ENCODE results near the gene C1orf35.
"Not testable (repeated sequence)": the region's sequence is repeated elsewhere in the genome, so short reads cannot be mapped to it uniquely, and the experiment has no call there.

C1orf35 gene

GRCh38 chr1:228142701-228143136 lies 39.6 kb upstream of the C1orf35 start:
- no peak for DNase-seq (ENCODE audit: low read depth in 4 of 4, low spot score in 1 of 4)

GRCh38 chr1:228142155-228142691 lies 39.1 kb upstream of the C1orf35 start:
- DNase-seq (ENCODE audit: low read depth in 4 of 4, low spot score in 1 of 4), result no peak

- no peak for DNase-seq (ENCODE audit: low read depth in 4 of 4, low spot score in 1 of 4)
These were observed 38.3 kb upstream of the C1orf35 start for GRCh38 chr1:228141226-228142044.

GRCh38 chr1:228140724-228141225 lies 37.6 kb upstream of the C1orf35 start:
- no peak for DNase-seq (ENCODE audit: low read depth in 4 of 4, low spot score in 1 of 4)

- DNase-seq (ENCODE audit: low read depth in 4 of 4, low spot score in 1 of 4), result peak; percentile 97 to 100 (median 100)
These were observed 37.0 kb upstream of the C1orf35 start, which contains the start of gene GUK1 for GRCh38 chr1:228139931-228140723. Gene GUK1, plus strand, starts transcription at chr1:228140279. Its CDS starts 24 bp downstream, at chr1:228140303.

GRCh38 chr1:228139406-228139930 lies 36.3 kb upstream of the C1orf35 start:
- DNase-seq (ENCODE audit: low read depth in 4 of 4, low spot score in 1 of 4), result no peak

GRCh38 chr1:228136901-228137300 lies 33.8 kb upstream of the C1orf35 start:
- no peak for DNase-seq (ENCODE audit: low read depth in 4 of 4, low spot score in 1 of 4)

- no peak for DNase-seq (ENCODE audit: low read depth in 4 of 4, low spot score in 1 of 4)
These were observed 31.5 kb upstream of the C1orf35 start for GRCh38 chr1:228134591-228134990.

GRCh38 chr1:228131766-228132165 lies 28.6 kb upstream of the C1orf35 start:
- DNase-seq (ENCODE audit: low read depth in 4 of 4, low spot score in 1 of 4), result no peak

- no peak for DNase-seq (ENCODE audit: low read depth in 4 of 4, low spot score in 1 of 4)
These were observed 22.1 kb upstream of the C1orf35 start for GRCh38 chr1:228125185-228125584.

- DNase-seq (ENCODE audit: low read depth in 4 of 4, low spot score in 1 of 4), result no peak
These were observed 20.4 kb upstream of the C1orf35 start for GRCh38 chr1:228123505-228123904.

GRCh38 chr1:228122921-228123441 lies 19.9 kb upstream of the C1orf35 start:
- no peak for DNase-seq (ENCODE audit: low read depth in 4 of 4, low spot score in 1 of 4)

- no peak for DNase-seq (ENCODE audit: low read depth in 4 of 4, low spot score in 1 of 4)
These were observed 17.8 kb upstream of the C1orf35 start for GRCh38 chr1:228120857-228121489.

GRCh38 chr1:228120351-228120750 lies 17.2 kb upstream of the C1orf35 start:
- DNase-seq (ENCODE audit: low read depth in 4 of 4, low spot score in 1 of 4), result no peak

GRCh38 chr1:228118040-228118439 lies 14.9 kb upstream of the C1orf35 start:
- DNase-seq (ENCODE audit: low read depth in 4 of 4, low spot score in 1 of 4), result no peak

GRCh38 chr1:228117335-228117734 lies 14.2 kb upstream of the C1orf35 start:
- DNase-seq (ENCODE audit: low read depth in 4 of 4, low spot score in 1 of 4), result no peak

- no peak for DNase-seq (ENCODE audit: low read depth in 4 of 4, low spot score in 1 of 4)
These were observed 11.7 kb upstream of the C1orf35 start for GRCh38 chr1:228114827-228115226.

GRCh38 chr1:228112617-228113016 lies 9.5 kb upstream of the C1orf35 start:
- DNase-seq (ENCODE audit: low read depth in 4 of 4, low spot score in 1 of 4), result no peak

- DNase-seq (ENCODE audit: low read depth in 4 of 4, low spot score in 1 of 4), result no peak
These were observed 9.0 kb upstream of the C1orf35 start for GRCh38 chr1:228112167-228112566.

- DNase-seq (ENCODE audit: low read depth in 4 of 4, low spot score in 1 of 4), result not testable (repeated sequence)
These were observed 8.2 kb upstream of the C1orf35 start for GRCh38 chr1:228111315-228111714.

GRCh38 chr1:228110556-228110955 lies 7.4 kb upstream of the C1orf35 start:
- no peak for DNase-seq (ENCODE audit: low read depth in 4 of 4, low spot score in 1 of 4)

Measured in stimulated activated CD4-positive, alpha-beta T cell treated with anti-CD3 and anti-CD28 coated beads, Interleukin-1b, Interleukin-23, amount 100 ng/mL, for 24 hours (primary cell).